ENCODE results near the gene TRIP11. TPM values are rescaled to one million over a fixed set of nuclear protein-coding genes. Genes with fewer than 3 reads are reported as not detected.

The TRIP11 gene
- total and polyA plus RNA-seq, 2 of the 13 experiments (the other 11 are each of a cell fraction or from before 2014, with no cell fraction given), result 10.9 to 32.8 TPM

GRCh38 chr14:91957876-91958313 lies 82.0 kb downstream of the TRIP11 start (continued):
- TF ChIP-seq, protein P1, sequence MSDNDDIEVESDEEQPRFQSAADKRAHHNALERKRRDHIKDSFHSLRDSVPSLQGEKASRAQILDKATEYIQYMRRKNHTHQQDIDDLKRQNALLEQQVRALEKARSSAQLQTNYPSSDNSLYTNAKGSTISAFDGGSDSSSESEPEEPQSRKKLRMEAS (IDR thresholded peaks at IDR 0.05), result peak; percentile 80
- TF ChIP-seq ZNF350 (CRISPR knock-in tag; IDR thresholded peaks at IDR 0.05; ENCODE audit: borderline replicate concordance, low read depth), result peak; percentile 81; the same call in 1 of the 2 replicates
- 0 out of 2 replicates have a peak, but pooled peaks have one; percentile 39 for TF ChIP-seq PATZ1 (CRISPR knock-in tag; IDR thresholded peaks at IDR 0.05)
- 0 out of 2 replicates have a peak, but pooled peaks have one; percentile 44 for TF ChIP-seq ZIK1 (CRISPR knock-in tag; IDR thresholded peaks at IDR 0.05; ENCODE audit: borderline replicate concordance, low read depth)
- TF ChIP-seq JDP2 (CRISPR knock-in tag; IDR thresholded peaks at IDR 0.05; ENCODE audit: borderline replicate concordance), result no peak
- peak; percentile 84 for TF ChIP-seq ZNF605 (CRISPR knock-in tag; IDR thresholded peaks at IDR 0.05)
- peak; percentile 46 for TF ChIP-seq THAP11 (CRISPR knock-in tag; IDR thresholded peaks at IDR 0.05)
- TF ChIP-seq, protein P2, sequence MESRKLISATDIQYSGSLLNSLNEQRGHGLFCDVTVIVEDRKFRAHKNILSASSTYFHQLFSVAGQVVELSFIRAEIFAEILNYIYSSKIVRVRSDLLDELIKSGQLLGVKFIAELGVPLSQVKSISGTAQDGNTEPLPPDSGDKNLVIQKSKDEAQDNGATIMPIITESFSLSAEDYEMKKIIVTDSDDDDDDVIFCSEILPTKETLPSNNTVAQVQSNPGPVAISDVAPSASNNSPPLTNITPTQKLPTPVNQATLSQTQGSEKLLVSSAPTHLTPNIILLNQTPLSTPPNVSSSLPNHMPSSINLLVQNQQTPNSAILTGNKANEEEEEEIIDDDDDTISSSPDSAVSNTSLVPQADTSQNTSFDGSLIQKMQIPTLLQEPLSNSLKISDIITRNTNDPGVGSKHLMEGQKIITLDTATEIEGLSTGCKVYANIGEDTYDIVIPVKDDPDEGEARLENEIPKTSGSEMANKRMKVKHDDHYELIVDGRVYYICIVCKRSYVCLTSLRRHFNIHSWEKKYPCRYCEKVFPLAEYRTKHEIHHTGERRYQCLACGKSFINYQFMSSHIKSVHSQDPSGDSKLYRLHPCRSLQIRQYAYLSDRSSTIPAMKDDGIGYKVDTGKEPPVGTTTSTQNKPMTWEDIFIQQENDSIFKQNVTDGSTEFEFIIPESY (CRISPR knock-in tag; IDR thresholded peaks at IDR 0.05), result peak; percentile 47; the same call in 1 of the 2 replicates
- TF ChIP-seq TBL1XR1 (IDR thresholded peaks at IDR 0.05; ENCODE audit: borderline replicate concordance, low read length, partially characterized antibody), result peak; percentile 25
- no peak for TF ChIP-seq AGO2 (optimal IDR thresholded peaks at IDR 0.05; ENCODE audit: low read depth, low read length)
- no peak for TF ChIP-seq JUN (CRISPR knock-in tag; IDR thresholded peaks at IDR 0.05)
- TF ChIP-seq ZNF33A (CRISPR knock-in tag; IDR thresholded peaks at IDR 0.05; ENCODE audit: borderline replicate concordance), result no peak
- TF ChIP-seq BCL6 (CRISPR knock-in tag; IDR thresholded peaks at IDR 0.05), result peak; percentile 79
- TF ChIP-seq MEIS2 (CRISPR knock-in tag; IDR thresholded peaks at IDR 0.05), result no peak; the same call in 1 of the 2 replicates

Measured in HepG2 (cell line).